ENCODE data around the gene SOWAHC.

Gene SOWAHC

GRCh38 chr2:109655287-109655686, 41.1 kb downstream of the SOWAHC start:
- H3K79me2 ChIP-seq (ENCODE audit: insufficient read depth, low read length) = no peaks in the 10 kb centered on the region
- H3K27ac ChIP-seq (ENCODE audit: low read depth, low read length) = no peak overlapping the region
- H3K4me2 ChIP-seq (ENCODE audit: low read depth, low read length, poor library complexity, severe bottlenecking) = no peak overlapping the region
- no peaks in the 10 kb centered on the region for H3K36me3 ChIP-seq (ENCODE audit: low read length)
- H3K4me3 ChIP-seq (ENCODE audit: insufficient read depth, low read length, poor library complexity, severe bottlenecking) = no peak overlapping the region
- H3K9me2 ChIP-seq (replicated peaks; ENCODE audit: insufficient read depth, low read length) = no peaks in the 10 kb centered on the region
- H3F3A ChIP-seq (ENCODE audit: insufficient read depth) = no peaks in the 10 kb centered on the region
- H4K20me1 ChIP-seq (ENCODE audit: low read depth, low read length) = no peaks in the 10 kb centered on the region
- no peaks in the 10 kb centered on the region for H3K27me3 ChIP-seq (ENCODE audit: low read length)
- H3K9ac ChIP-seq (ENCODE audit: low read length) = no peak overlapping the region
- no peaks in the 10 kb centered on the region for H3K9me3 ChIP-seq (ENCODE audit: insufficient read depth, low read length)
- TF ChIP-seq CTCF (IDR thresholded peaks at IDR 0.05; ENCODE audit: insufficient read depth, low read length, poor library complexity, severe bottlenecking) (no peak), EZH2phosphoT487 (conservative IDR thresholded peaks at IDR 0.05; ENCODE audit: low read length) (no peak)
- H2AFZ ChIP-seq (ENCODE audit: low read depth, low read length, severe bottlenecking) = no peak overlapping the region

GRCh38 chr2:109659396-109660045, 45.4 kb downstream of the SOWAHC start:
- H2AFZ ChIP-seq (ENCODE audit: low read depth, low read length, severe bottlenecking) = no peak overlapping the region
- no peaks in the 10 kb centered on the region for H3K9me3 ChIP-seq (ENCODE audit: insufficient read depth, low read length)
- H3K4me2 ChIP-seq (ENCODE audit: low read depth, low read length, poor library complexity, severe bottlenecking) = no peak overlapping the region
- H3K27me3 ChIP-seq (ENCODE audit: low read length) = no peaks in the 10 kb centered on the region
- H3F3A ChIP-seq (ENCODE audit: insufficient read depth) = no peaks in the 10 kb centered on the region
- H3K27ac ChIP-seq (ENCODE audit: low read depth, low read length) = no peak overlapping the region
- H3K9ac ChIP-seq (ENCODE audit: low read length) = no peak overlapping the region
- H4K20me1 ChIP-seq (ENCODE audit: low read depth, low read length) = no peaks in the 10 kb centered on the region
- H3K79me2 ChIP-seq (ENCODE audit: insufficient read depth, low read length) = no peaks in the 10 kb centered on the region
- H3K9me2 ChIP-seq (replicated peaks; ENCODE audit: insufficient read depth, low read length) = no peaks in the 10 kb centered on the region
- TF ChIP-seq CTCF (IDR thresholded peaks at IDR 0.05; ENCODE audit: insufficient read depth, low read length, poor library complexity, severe bottlenecking) (no peak), EZH2phosphoT487 (conservative IDR thresholded peaks at IDR 0.05; ENCODE audit: low read length) (no peak)
- no peaks in the 10 kb centered on the region for H3K36me3 ChIP-seq (ENCODE audit: low read length)
- no peak overlapping the region for H3K4me3 ChIP-seq (ENCODE audit: insufficient read depth, low read length, poor library complexity, severe bottlenecking)

GRCh38 chr2:109660046-109660860, 46.1 kb downstream of the SOWAHC start:
- Histone ChIP-seq H3K36me3 (ENCODE audit: low read length) (no peaks in the 10 kb centered on the region), H3K27me3 (ENCODE audit: low read length) (no peaks in the 10 kb centered on the region), H2AFZ (ENCODE audit: low read depth, low read length, severe bottlenecking) (no peak overlapping the region), H3K9me3 (ENCODE audit: insufficient read depth, low read length) (no peaks in the 10 kb centered on the region), H3K9me2 (replicated peaks; ENCODE audit: insufficient read depth, low read length) (no peaks in the 10 kb centered on the region), H3K4me2 (ENCODE audit: low read depth, low read length, poor library complexity, severe bottlenecking) (no peak overlapping the region), H3K79me2 (ENCODE audit: insufficient read depth, low read length) (no peaks in the 10 kb centered on the region), H3F3A (ENCODE audit: insufficient read depth) (no peaks in the 10 kb centered on the region), H3K27ac (ENCODE audit: low read depth, low read length) (no peak overlapping the region), H3K9ac (ENCODE audit: low read length) (no peak overlapping the region), H3K4me3 (ENCODE audit: insufficient read depth, low read length, poor library complexity, severe bottlenecking) (no peak overlapping the region), H4K20me1 (ENCODE audit: low read depth, low read length) (no peaks in the 10 kb centered on the region)
- no peak for TF ChIP-seq CTCF (IDR thresholded peaks at IDR 0.05; ENCODE audit: insufficient read depth, low read length, poor library complexity, severe bottlenecking)
- TF ChIP-seq EZH2phosphoT487 (conservative IDR thresholded peaks at IDR 0.05; ENCODE audit: low read length) = no peak

All from SU-DHL-6 (cell line).